A673 (cell line): ENCODE measurements around the gene VPS4A. TPM values are rescaled to one million over a fixed set of nuclear protein-coding genes. Genes with fewer than 3 reads are reported as not detected.

Experiments
- BruUV-seq: library from RNA; stranded (reverse); fragments of 400-500 nt; replicated peaks from 2 replicates; lab custom pipeline; 2021; lab: Mats Ljungman, UMichigan
- CTCF ChIA-PET: fragments of 300-600 bp; sonication (Branson Sonifier 250); formaldehyde crosslinking; loops from one replicate; lab custom pipeline; 2022; ENCODE audit warnings: antibody characterized with exemption; lab: Charles Lee
- POLR2A ChIA-PET: fragments of 300-600 bp; sonication (Branson Sonifier 250); formaldehyde crosslinking; loops from one replicate; lab custom pipeline; 2022; ENCODE audit warnings: antibody characterized with exemption; ENCODE audit not compliant: low non-redundant PET; lab: Charles Lee
- DNase-seq: peaks from one replicate; pipeline ENCODE4 v3.0.0-alpha.2; 2015; ENCODE audit warnings: low spot score
- H3K27ac ChIP-seq: fragments of 200-600 bp; sonication (generic); 2 replicates; pipeline ENCODE4 v1.5.1; 2016; ENCODE audit warnings: mixed run types, low read depth, mild to moderate bottlenecking, mixed read lengths, antibody characterized with exemption, low read length; ENCODE audit not compliant: poor library complexity, severe bottlenecking
- H3K27me3 ChIP-seq: fragments of 200-600 bp; sonication (generic); replicated peaks from 2 replicates; pipeline ENCODE4 v1.6.1; 2017; ENCODE audit warnings: mixed run types, low read depth, mild to moderate bottlenecking, mixed read lengths, antibody characterized with exemption, low read length; ENCODE audit not compliant: insufficient read depth, poor library complexity
- H3K36me3 ChIP-seq: fragments of 200-600 bp; sonication (generic); 2 replicates; pipeline ENCODE4 v1.6.1; 2016; ENCODE audit warnings: mixed run types, mild to moderate bottlenecking, mixed read lengths, antibody characterized with exemption, low read length; ENCODE audit not compliant: insufficient read depth, poor library complexity, severe bottlenecking
- H3K4me1 ChIP-seq: fragments of 200-600 bp; sonication (generic); 2 replicates; pipeline ENCODE4 v1.6.1; 2017; ENCODE audit warnings: mixed run types, mild to moderate bottlenecking, mixed read lengths, antibody characterized with exemption, low read length; ENCODE audit not compliant: insufficient read depth, poor library complexity, severe bottlenecking
- H3K4me3 ChIP-seq: fragments of 200-600 bp; sonication (generic); 2 replicates; pipeline ENCODE4 v1.5.1; 2016; ENCODE audit warnings: low read depth, mixed run types, mild to moderate bottlenecking, mixed read lengths, low read length; ENCODE audit not compliant: poor library complexity, severe bottlenecking
- H3K9me3 ChIP-seq: fragments of 200-600 bp; sonication (generic); 2 replicates; pipeline ENCODE4 v1.6.1; 2016; ENCODE audit warnings: mixed run types, low read depth, mild to moderate bottlenecking, mixed read lengths, antibody characterized with exemption, low read length; ENCODE audit not compliant: poor library complexity, severe bottlenecking
- EZH2 ChIP-seq: fragments of 200-600 bp; sonication (generic); IDR thresholded peaks from 2 replicates; pipeline ENCODE4 v1.6.1; 2017; ENCODE audit warnings: borderline replicate concordance, low read depth, mild to moderate bottlenecking, mixed read lengths, antibody characterized with exemption, low read length; ENCODE audit not compliant: poor library complexity, severe bottlenecking
- intact Hi-C: fragments of 100-400 bp; cut with micrococcal nuclease; formaldehyde crosslinking; loops from one replicate; pipeline ENCODE4 v1.10.0; 2022; ENCODE audit not compliant: unreplicated experiment
- total RNA-seq: library from RNA; stranded (reverse); gene quantifications from 2 replicates; pipeline ENCODE4 v1.2.3, GENCODE V29; 2021
- TF ChIP-seq, protein P1 (sequence below): fragments of 300-800, 200-600 bp; sonication (generic); conservative IDR thresholded peaks from 2 replicates; pipeline ENCODE4 v1.5.1; 2017; ENCODE audit warnings: low read depth, mild to moderate bottlenecking, antibody characterized with exemption, low read length, moderate library complexity, mixed read lengths

VPS4A gene
- total RNA-seq, 1 experiment from 2014 or later = 50.4 TPM

DNA sequence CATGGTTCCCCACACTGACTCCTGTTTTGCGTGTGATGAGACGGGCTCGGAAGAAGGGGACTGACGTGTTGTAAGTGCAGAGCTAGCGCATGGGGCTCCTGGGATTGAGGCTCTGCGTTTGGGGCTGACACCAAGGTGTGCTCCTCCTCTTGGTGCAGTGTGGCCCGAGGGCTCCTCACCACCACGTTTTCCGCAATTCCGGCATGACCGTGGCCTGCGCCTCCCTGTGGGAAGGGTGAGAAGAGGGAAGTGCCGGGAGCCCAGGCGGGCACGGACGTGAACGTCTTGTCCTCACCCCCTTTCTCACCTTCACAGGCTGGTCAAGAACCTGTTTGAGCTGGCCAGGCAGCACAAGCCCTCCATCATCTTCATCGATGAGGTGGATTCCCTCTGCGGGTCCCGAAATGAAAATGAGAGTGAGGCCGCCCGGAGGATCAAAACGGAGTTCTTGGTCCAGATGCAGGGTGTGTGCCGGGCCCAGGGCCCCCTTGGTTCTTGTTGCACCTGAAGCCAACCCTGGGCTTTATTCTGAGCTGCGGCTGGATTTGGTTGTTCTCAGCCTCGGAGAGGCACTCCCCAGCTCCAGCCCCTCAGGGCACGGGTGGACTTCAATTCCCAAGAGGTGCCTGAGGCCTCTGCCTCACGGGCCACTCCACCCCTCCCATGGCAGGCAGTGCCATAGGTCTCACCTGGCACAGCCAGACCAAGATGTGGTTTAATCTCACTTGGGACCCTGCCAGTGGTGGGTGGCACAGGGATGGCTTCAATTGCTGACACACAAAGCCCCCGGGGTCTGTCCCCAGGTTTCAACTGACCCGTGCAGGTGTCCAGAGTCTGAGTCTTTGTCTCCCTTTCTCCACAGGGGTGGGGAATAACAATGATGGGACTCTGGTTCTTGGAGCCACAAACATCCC lies 8.9 kb downstream of the VPS4A start:
- Histone ChIP-seq H3K36me3 (peaks cover 96% of the 10 kb centered on the region), H3K4me3 (no peak overlapping the region), H3K27me3 (no peaks in the 10 kb centered on the region), H3K4me1 (no peaks in the 10 kb centered on the region), H3K9me3 (no peaks in the 10 kb centered on the region), H3K27ac (no peak overlapping the region)
- CTCF ChIA-PET = no interaction called here
- DNase-seq = no peak
- POLR2A ChIA-PET = no interaction called here
- no TSS peak for BruUV-seq
- intact Hi-C loops = no loop called here
- TF ChIP-seq, protein P1, sequence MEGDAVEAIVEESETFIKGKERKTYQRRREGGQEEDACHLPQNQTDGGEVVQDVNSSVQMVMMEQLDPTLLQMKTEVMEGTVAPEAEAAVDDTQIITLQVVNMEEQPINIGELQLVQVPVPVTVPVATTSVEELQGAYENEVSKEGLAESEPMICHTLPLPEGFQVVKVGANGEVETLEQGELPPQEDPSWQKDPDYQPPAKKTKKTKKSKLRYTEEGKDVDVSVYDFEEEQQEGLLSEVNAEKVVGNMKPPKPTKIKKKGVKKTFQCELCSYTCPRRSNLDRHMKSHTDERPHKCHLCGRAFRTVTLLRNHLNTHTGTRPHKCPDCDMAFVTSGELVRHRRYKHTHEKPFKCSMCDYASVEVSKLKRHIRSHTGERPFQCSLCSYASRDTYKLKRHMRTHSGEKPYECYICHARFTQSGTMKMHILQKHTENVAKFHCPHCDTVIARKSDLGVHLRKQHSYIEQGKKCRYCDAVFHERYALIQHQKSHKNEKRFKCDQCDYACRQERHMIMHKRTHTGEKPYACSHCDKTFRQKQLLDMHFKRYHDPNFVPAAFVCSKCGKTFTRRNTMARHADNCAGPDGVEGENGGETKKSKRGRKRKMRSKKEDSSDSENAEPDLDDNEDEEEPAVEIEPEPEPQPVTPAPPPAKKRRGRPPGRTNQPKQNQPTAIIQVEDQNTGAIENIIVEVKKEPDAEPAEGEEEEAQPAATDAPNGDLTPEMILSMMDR = no peak
- TF ChIP-seq EZH2 = no peak

DNA sequence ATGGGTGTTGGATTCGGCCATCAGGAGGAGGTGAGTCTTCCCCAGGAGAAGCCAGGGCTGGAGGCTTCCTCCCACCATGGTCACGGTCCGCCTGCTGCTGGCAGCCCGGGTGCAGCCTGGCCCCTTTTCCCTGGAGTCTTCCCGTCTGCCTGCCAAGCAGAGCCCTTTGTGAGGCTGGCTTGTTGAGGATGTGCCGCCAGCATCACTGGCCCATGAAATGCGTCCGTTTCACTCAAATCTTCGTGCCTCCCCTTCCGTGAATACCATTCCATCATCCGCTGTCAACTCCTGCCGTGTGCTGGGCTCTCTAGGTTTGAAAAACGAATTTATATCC lies 9.6 kb downstream of the VPS4A start:
- DNase-seq = no peak
- POLR2A ChIA-PET = no interaction called here
- H3K36me3 ChIP-seq = peaks cover 92% of the 10 kb centered on the region

DNA sequence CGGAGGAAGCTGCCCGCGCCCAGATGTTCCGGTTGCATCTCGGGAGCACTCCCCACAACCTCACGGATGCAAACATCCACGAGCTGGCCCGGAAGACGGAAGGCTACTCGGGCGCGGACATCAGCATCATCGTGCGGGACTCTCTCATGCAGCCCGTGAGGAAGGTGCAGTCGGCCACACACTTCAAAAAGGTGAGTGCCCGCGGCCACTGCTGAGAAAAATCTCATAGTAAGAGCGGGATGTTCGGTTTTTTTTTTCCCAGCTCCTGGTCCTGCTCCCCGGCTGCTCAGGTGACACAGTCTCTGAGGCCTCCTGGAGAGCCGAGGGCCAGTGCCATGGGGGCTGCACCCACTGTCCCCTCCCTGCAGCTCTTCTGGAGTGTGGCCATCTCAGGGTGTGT lies 9.9 kb downstream of the VPS4A start:
- Histone ChIP-seq H3K36me3 (peaks cover 92% of the 10 kb centered on the region), H3K27ac (no peak overlapping the region), H3K4me1 (no peaks in the 10 kb centered on the region), H3K27me3 (no peaks in the 10 kb centered on the region), H3K4me3 (no peak overlapping the region), H3K9me3 (no peaks in the 10 kb centered on the region)
- TF ChIP-seq, protein P1 = no peak
- TF ChIP-seq EZH2 = no peak
- DNase-seq = no peak
- intact Hi-C loops = no loop called here
- ChIA-PET CTCF (no interaction called here), POLR2A (no interaction called here)
- no TSS peak for BruUV-seq

More for the DNA sequence above, 9.6 kb downstream of the VPS4A start:
- BruUV-seq = no TSS peak
- H3K4me3 ChIP-seq = no peak overlapping the region
- intact Hi-C loops = no loop called here
- no peaks in the 10 kb centered on the region for H3K9me3 ChIP-seq
- no peaks in the 10 kb centered on the region for H3K4me1 ChIP-seq
- CTCF ChIA-PET = no interaction called here
- no peaks in the 10 kb centered on the region for H3K27me3 ChIP-seq
- H3K27ac ChIP-seq = no peak overlapping the region
- TF ChIP-seq, protein P1 = no peak
- no peak for TF ChIP-seq EZH2
